ENCODE results near the gene PTPRM. TPM values are rescaled to one million over a fixed set of nuclear protein-coding genes. Genes with fewer than 3 reads are reported as not detected.
A peak's percentile ranks its signal among the peaks of the same experiment; 100 is the strongest.

PTPRM gene
- total and polyA plus RNA-seq, 9 donors = 45.6 to 82.0 (median 56.9) TPM

GRCh38 chr18:7579918-7580542, 12.9 kb downstream of the PTPRM start:
- H3K27ac ChIP-seq = no peak overlapping the region
- DNase-seq = no peak
- H3K27me3 ChIP-seq = no peaks in the 10 kb centered on the region
- intact Hi-C loops (cut with DNase I) = no loop called here
- H3K4me1 ChIP-seq (ENCODE audit: insufficient read depth) = peaks cover 4% of the 10 kb centered on the region
- TF ChIP-seq EP300 (IDR thresholded peaks at IDR 0.05) (no peak), CTCF (IDR thresholded peaks at IDR 0.05) (no peak), POLR2A (IDR thresholded peaks at IDR 0.05) (no peak)
- H3K36me3 ChIP-seq = no peaks in the 10 kb centered on the region
- H3K9me3 ChIP-seq = no peaks in the 10 kb centered on the region
- WGBS, 3 donors = 96 to 99% (median 99%) methylated on average over 4 of the region's 4 CpGs
- no peak overlapping the region for H3K4me3 ChIP-seq

DNA sequence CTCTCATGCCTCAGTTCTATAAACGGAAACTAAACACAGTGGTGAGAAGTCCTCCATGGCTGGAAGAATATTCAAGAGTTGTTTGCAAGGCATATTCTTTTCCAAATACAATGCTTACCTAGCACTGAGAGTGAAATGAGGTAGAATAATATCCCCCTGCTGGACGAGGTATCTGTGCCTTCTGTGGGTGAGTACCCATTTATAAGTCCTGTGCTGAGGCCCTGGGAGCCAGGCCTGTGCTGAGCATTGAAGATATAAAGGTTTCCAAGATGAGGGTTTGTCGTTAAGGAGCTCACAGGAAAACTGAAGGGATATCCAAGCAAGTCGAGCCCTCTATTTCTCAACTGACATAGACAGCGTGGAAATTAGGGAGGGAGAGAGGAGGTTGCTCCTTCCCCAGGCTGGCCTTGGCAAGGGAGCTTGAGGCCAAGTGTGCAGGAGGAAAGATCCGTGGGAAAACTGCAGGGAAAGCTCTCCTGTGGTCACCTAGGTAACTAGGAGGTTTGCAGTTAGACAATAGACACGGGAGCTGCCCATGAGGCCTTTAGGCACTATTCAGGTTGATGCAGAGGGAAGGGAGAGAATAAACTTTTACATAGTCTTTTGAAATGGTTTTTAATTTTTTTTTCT, 17.6 kb downstream of the PTPRM start:
- no peak overlapping the region for H3K4me3 ChIP-seq
- H3K9me3 ChIP-seq = no peaks in the 10 kb centered on the region
- 22 to 31% (median 27%) methylated on average over 7 of the region's 7 CpGs for WGBS, 3 donors
- H3K27ac ChIP-seq = peak overlapping the region in 1 of 2 donors; percentile 67
- peak in 3 of 5 donors; percentile 28 to 45 (median 34) for DNase-seq
- intact Hi-C loops (cut with DNase I) = no loop called here
- no peaks in the 10 kb centered on the region for H3K36me3 ChIP-seq
- H3K4me1 ChIP-seq (ENCODE audit: insufficient read depth) = peaks cover 6% of the 10 kb centered on the region
- TF ChIP-seq POLR2A (IDR thresholded peaks at IDR 0.05) = no peak
- no peak for TF ChIP-seq EP300 (IDR thresholded peaks at IDR 0.05)
- TF ChIP-seq CTCF (IDR thresholded peaks at IDR 0.05) = no peak
- no peaks in the 10 kb centered on the region for H3K27me3 ChIP-seq

DNA sequence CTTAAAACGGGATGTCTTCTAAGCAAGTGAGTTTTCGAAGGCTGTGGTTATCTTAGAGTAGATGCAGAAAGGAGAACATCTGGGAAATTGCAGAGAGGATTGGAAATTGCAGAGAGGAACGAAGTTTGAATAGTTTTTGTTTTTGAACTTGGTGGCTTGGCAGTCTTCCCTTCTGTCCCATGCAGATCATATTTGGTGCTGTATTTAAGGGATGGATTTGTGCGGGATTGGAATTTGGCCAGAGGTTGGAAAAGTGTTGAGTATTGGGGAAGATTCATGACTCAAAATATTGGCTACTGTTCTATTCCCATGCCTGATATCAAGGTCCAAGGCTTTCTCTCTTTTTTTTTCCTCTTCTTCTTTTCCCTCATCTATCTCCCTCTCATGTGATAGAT, 18.2 kb downstream of the PTPRM start:
- Histone ChIP-seq H3K4me1 (ENCODE audit: insufficient read depth) (peaks cover 6% of the 10 kb centered on the region), H3K27me3 (no peaks in the 10 kb centered on the region), H3K4me3 (no peak overlapping the region), H3K9me3 (no peaks in the 10 kb centered on the region), H3K36me3 (no peaks in the 10 kb centered on the region), H3K27ac (peak overlapping the region in 1 of 2 donors; percentile 67)
- 3 to 10% (median 5%) methylated on average over 4 of the region's 4 CpGs for WGBS, 3 donors
- intact Hi-C loops (cut with DNase I) = no loop called here
- no peak for TF ChIP-seq CTCF (IDR thresholded peaks at IDR 0.05)
- no peak for TF ChIP-seq POLR2A (IDR thresholded peaks at IDR 0.05)
- TF ChIP-seq EP300 (IDR thresholded peaks at IDR 0.05) = no peak
- DNase-seq = no peak

DNA sequence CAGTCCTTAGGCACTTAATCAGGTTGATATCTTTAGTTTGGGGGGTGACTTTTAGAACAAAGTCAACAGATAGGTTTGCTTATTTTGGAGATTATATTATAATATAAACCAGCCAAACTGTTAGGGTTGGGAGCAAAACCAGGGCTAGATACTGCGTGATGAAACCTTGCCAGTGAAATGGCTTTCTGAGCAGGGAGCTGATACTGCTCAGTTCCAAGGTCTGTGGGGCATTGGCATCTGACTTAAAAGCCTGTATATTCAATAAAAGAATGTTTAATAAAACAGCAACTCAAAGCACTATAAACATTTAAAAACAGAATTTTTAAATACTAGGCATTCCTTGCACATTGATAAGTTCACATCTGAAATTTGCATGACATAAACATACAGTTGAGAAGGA, 19.3 kb downstream of the PTPRM start:
- no peaks in the 10 kb centered on the region for H3K36me3 ChIP-seq
- DNase-seq = no peak
- H3K27me3 ChIP-seq = no peaks in the 10 kb centered on the region
- intact Hi-C loops (cut with DNase I) = no loop called here
- no peaks in the 10 kb centered on the region for H3K9me3 ChIP-seq
- H3K4me3 ChIP-seq = no peak overlapping the region
- H3K27ac ChIP-seq = no peak overlapping the region
- H3K4me1 ChIP-seq (ENCODE audit: insufficient read depth) = peaks cover 6% of the 10 kb centered on the region
- TF ChIP-seq EP300 (IDR thresholded peaks at IDR 0.05) (no peak), POLR2A (IDR thresholded peaks at IDR 0.05) (no peak), CTCF (IDR thresholded peaks at IDR 0.05) (no peak)
- WGBS, 3 donors = 74 to 91% (median 89%) methylated on average over 1 of the region's 1 CpG

Data from ovary (tissue), 9 donors.